NCI-H748 (cell line): ENCODE results near the gene HCFC1.
"Not testable (repeated sequence)": the region's sequence is repeated elsewhere in the genome, so short reads cannot be mapped to it uniquely, and the experiment has no call there.

Source experiments
- DNase-seq: peaks from one replicate; lab custom pipeline; 2025; ENCODE audit not compliant: unreplicated experiment; lab: John Stamatoyannopoulos, UW

HCFC1 gene

DNA sequence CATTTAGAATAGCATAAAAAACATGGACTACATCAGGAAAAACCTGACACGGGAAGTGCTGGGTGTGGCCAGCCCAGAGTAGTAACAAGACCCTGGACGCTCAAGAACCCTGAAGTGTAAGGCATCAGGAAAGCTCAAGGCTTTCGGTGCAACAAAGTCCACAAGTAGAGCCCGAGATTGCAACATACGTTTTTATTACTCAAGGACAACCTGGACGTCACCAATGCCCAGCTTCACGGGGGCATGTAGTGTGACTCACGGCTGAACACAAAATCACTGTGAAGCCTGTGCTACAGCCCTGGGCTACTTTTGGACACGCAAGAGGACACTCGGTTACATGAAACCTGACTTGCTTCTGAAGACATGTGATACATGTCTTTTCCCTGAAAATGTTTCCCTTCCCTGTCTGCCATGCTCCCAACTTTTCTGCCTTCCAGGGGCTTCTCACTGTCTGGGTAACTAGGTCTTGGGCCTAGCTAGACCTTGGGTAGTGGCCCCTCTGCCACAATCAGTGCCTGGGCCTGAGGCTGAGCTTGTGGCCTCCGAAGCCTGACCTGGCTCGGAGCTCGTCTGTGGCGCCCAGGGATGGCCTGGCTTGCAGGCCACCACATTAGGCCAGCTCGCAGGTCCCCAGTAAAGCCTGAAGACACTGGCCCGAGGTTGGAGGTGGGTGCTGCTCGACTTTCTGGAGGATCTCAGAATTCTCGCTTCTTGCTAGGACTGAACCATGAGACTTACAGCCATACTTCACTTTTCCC is 38.9 kb upstream of the HCFC1 start:
- DNase-seq, result no peak

GRCh38 chrX:154008521-154008920 is 36.9 kb upstream of the HCFC1 start:
- no peak for DNase-seq

- no peak for DNase-seq
Measured at GRCh38 chrX:154006947-154007346, 35.3 kb upstream of the HCFC1 start.

- DNase-seq, result no peak
Measured at GRCh38 chrX:154004315-154004714, 32.7 kb upstream of the HCFC1 start.

- DNase-seq, result peak; percentile 79
Measured at GRCh38 chrX:154002215-154002719, 30.6 kb upstream of the HCFC1 start.

DNA sequence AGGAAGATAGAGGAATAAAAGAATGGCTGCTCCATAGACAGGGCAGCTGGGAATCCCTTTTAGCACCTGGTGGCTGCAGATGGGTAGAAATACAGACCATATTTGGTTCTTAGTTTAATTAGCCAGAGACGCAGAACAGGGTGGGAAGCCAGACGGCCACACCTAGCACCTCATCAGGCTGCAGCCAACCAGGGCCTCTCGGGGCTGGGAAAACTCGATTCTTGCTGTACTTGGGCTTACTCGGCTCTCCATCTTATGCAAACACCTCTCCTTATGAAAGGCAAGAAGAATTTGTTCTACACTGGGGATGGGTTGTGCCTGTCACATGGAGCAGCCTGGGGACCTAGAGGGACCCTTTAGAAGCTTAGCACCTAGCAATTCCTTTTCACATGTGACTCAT is 28.4 kb upstream of the HCFC1 start:
- peak; percentile 9 for DNase-seq

DNA sequence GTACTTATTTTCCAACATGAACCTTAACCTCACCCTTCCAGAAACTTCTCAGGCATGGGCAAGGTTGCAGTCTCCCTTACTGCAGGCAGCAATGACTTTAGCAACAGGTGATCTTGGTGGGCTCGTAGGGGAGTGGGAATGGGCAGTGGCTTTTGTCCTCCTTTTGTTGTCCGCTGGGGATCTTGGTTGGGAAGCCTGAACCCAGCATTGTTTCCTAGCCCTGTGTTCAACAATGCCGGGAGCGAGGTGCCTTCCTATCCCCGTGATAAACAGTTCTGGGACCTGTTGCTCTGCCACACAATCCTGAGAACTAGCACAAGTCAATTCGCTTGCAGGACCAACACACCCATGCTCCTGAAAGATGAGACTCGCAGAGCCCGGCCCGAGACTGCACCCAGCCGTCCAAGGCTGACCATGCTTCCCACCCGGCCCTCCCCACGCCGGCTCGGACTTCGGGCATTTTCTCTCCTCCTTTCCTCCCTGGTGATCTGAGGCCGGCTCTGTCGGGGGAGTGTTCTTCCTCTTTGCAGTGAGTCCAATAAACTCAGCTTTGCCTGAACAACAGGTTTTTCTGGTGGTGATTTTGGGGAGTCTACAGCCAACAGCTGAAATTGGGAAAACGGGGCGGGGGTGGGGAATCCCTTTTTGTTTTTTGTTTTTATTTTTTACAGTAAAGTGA is 27.9 kb upstream of the HCFC1 start:
- no peak for DNase-seq

DNA sequence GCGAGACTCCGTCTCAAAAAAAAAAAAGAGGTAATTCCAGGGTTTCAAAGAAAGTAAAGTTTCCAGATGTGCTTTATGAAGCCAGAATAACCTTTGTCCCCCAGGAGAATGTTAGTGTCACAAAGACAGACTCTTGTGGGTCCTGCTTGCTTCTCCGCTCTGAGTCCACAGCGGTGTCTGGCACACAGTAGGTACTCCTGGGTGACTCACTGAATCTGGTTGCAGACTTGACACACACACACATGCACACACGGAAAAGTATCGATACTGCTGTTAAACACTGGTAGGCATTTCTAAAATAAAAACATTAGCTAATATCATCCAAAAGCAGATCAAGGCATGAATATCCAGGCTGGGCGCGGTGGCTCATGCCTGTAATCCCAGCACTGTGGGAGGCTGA is 23.9 kb upstream of the HCFC1 start:
- DNase-seq, result no peak

- DNase-seq, result not testable (repeated sequence)
Measured at GRCh38 chrX:153994398-153994797, 22.8 kb upstream of the HCFC1 start.

- DNase-seq, result no peak
Measured at GRCh38 chrX:153993978-153994377, 22.4 kb upstream of the HCFC1 start.

DNA sequence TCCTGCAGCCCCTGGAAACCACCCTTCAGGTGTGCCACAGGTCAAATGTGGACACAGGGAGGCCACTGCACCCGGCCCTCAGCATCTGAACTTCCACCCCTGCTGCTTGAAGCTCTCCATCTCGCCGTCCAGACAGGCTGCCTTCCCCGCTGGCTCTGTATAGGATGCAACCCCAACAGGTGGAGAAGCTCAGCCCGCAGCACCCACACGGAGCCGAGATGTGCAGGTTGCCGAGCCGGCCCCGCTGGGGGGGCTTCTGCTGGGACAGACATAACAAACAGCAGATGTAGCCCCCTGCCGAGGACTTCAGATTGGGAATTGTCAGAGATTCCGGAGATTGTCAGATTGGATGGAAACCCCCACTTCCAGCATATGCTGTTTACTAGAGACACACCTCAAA is 21.5 kb upstream of the HCFC1 start:
- DNase-seq, result no peak

DNA sequence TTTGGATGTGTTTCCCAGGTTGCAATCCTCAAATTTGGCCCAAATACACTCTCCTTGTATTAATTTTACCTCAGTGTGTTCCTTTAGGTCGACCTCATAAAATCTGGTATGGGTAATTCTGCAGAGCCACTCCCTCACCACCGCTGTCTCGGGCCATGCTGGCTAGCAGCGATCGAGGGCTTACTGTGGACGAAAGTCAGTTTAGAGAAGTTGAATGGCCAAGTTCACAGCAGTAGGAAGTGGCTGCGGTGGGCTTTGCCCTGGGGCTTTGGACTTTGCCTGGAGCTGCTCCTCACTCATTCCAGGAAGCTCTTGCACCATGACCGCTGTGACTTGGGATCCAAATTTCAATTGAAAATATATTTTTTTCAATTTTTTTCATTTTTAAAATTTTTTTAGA is 20.6 kb upstream of the HCFC1 start:
- DNase-seq, result no peak

DNA sequence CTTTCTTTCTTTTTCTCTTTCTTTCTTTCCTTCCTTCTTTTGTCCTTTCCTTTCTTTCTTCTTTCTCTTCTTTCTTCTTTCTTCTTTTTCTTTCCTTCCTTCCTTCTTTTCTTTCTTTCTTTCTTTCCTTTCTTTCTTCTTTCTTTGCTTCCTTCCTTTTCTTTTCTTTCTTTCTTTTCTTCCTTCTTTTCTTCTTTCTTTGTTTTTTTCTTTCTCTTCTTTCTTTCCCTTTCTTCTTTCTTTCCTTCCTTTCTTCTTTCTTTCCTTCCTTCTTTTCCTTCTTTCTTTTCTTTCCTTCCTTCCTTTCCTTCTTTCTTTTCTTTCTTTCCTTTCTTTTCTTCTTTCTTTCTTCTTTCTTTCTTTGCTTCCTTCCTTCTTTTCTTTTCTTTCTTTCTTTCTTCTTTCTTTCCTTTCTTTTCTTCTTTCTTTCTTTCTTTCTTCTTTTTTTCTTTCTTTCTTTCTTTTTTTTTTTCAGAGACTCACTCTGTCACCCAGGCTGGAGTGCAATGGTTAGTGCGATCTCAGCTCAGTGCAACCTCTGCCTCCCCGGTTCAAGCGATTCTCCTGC is 19.5 kb upstream of the HCFC1 start:
- DNase-seq, result no peak

GRCh38 chrX:153989973-153990655 is 18.5 kb upstream of the HCFC1 start:
- DNase-seq, result no peak

- DNase-seq, result no peak
Measured at GRCh38 chrX:153988493-153988892, 16.9 kb upstream of the HCFC1 start.

GRCh38 chrX:153984351-153985178 is 12.9 kb upstream of the HCFC1 start:
- DNase-seq, result no peak

GRCh38 chrX:153983321-153983801 is 11.7 kb upstream of the HCFC1 start:
- no peak for DNase-seq

- DNase-seq, result no peak
Measured at GRCh38 chrX:153981771-153982533, 10.3 kb upstream of the HCFC1 start.

DNA sequence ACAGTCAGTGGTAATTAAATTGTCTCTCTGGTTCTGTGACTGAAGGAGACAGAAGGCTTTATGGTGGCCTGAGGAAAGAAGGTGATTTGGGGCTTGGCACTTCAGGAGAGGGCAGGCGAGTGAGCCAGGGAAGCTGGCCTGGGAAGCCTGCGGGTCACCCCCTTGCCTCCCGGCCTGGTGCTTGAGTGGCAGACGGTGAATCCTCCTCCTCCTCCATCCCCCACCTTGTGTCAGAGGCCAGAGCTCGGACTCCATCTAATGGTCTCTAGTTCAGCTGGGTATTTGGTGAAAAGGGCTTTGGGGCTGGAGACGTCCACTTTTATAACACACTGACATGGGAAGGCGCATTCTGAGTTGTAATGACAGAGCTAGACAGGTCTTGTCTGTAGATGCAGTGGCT is 9.6 kb upstream of the HCFC1 start:
- DNase-seq, result no peak

DNA sequence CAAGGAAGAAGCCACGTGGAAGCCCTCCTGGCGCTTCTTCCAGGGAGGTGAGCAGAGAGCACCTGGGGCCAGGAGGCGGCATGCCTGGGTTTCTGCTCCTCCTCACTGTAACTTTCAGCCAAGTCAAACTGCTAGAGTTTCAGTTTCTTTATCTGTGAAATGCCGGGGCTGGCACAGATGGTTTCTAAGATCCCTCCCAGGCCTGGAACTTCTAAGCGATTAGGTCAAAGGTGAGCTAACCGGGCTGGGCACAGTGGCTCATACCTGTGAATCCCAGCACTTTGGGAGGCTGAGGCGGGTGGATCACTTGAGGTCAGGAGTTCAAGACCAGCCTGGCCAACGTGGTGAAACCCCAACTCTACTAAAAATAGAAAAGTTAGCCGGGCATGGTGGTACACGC is 8.8 kb upstream of the HCFC1 start:
- DNase-seq, result not testable (repeated sequence)
